NT2/D1 (cell line): ENCODE results near the gene ANKRD2.

ENCODE experiments used
- SUZ12 ChIP-seq: IDR thresholded peaks from 2 replicates; pipeline ENCODE4 v1.6.1; 2011; ENCODE audit not compliant: insufficient read length, insufficient read depth; ENCODE audit errors: extremely low read depth
- YY1 ChIP-seq: IDR thresholded peaks from 2 replicates; pipeline ENCODE4 v1.6.1; 2011; ENCODE audit not compliant: insufficient read length, insufficient read depth
- ZNF274 ChIP-seq: IDR thresholded peaks from 2 replicates; pipeline ENCODE4 v1.6.1; 2011; ENCODE audit warnings: mild to moderate bottlenecking, low read depth, low read length

DNA sequence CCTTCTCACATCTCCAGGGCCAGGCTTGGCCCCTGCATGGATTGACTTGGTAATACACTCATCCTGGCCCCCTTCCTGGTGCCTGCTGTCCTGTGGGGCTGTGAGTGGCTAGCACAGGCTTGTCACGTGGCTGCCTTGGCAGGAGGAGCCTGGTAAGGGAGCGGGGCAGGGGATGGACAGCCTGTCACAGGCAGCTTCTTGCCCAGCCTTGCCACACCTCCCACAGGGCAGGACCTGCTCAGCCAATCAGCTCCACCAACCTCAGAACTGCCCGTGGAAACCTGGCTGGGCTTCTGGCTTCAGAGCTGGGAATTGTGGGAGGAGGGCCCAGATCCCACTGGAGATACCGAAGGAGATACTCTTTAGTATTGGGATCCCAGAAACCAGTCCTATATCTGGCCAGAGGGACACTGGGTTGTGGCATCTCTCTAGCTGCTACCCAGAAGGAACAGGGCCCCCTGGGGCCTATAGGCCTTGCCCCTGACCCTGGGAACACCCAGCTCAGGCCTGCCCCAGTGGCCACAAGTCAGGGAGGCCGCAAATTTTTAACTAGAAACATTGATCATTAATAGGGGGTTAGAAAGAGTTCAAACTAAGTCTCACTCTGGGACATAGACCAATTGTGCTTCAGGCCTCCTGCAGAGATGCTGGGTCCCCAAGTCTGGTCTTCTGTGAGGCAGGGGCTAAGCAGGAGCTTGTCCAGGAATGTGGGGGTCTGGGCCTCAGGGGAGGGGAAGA is 11.7 kb downstream of the ANKRD2 start, which contains the start of gene HOGA1:
- TF ChIP-seq YY1 (no peak), ZNF274 (no peak), SUZ12 (no peak)
